HG03060 (cell line): ENCODE measurements around the gene LIN37.
A peak's percentile ranks its signal among the peaks of the same experiment; 100 is the strongest.
"Not testable (repeated sequence)": the region's sequence is repeated elsewhere in the genome, so short reads cannot be mapped to it uniquely, and the experiment has no call there.

Source experiments
- ATAC-seq: cut with Tn5 transposase; IDR thresholded peaks from one replicate; pipeline ENCODE4 v1.9.1; 2021; ENCODE audit warnings: low read depth, moderate number of reproducible peaks; ENCODE audit not compliant: unreplicated experiment

Gene LIN37

DNA sequence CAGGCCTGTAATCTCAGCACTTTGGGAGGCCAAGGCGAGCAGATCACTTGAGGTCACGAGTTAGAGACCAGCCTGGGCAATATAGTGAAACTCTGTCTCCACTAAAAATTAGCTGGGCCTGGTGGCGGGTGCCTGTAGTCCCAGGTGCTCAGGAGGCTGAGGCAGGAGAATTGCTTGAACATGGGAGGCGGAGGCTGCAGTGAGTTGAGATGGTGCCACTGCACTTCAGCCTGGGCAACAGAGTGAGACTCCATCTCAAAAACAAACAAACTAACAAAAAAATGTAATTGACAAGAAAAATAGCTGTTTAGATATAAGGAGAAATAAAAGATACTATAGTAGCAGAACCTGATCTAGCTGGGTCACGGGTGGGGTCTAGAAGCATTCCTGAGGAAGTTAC lies 24.0 kb downstream of the LIN37 start:
- ATAC-seq = not testable (repeated sequence)

DNA sequence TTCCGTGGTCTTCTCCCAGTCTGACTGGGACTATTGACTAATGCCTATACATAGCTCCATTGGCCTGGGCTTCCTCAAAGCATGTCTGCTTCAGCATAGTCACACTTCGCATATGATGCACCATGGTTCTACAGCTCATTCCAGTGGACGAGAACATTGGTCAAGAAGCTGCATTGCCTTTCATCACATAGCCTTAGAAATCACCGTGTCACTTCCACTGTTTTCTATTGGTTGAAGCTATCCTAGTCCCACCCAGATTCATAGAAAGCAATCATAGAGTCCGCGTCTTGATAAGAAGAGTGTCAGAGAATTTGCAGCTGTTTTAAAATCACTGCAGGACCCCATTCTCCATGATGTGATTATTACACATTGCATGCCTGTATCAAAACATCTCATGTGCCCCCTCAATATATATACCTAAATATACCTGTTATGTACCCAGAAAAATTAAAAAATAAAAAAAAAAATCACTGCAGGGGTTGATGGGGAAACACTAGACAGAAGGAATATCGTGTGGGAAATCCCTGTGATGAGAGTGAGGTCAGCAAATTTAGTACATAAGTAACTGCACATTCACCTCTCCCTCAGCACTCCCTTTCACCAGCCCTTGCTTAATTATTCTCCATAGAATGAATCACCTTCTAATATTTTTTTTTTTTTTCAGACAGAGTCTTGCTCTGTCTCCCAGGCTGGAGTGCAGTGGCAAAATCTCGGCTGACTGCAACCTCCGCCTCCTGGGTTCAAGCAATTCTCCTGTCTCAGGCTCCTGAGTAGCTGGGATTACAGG lies 24.8 kb downstream of the LIN37 start:
- ATAC-seq = no peak

DNA sequence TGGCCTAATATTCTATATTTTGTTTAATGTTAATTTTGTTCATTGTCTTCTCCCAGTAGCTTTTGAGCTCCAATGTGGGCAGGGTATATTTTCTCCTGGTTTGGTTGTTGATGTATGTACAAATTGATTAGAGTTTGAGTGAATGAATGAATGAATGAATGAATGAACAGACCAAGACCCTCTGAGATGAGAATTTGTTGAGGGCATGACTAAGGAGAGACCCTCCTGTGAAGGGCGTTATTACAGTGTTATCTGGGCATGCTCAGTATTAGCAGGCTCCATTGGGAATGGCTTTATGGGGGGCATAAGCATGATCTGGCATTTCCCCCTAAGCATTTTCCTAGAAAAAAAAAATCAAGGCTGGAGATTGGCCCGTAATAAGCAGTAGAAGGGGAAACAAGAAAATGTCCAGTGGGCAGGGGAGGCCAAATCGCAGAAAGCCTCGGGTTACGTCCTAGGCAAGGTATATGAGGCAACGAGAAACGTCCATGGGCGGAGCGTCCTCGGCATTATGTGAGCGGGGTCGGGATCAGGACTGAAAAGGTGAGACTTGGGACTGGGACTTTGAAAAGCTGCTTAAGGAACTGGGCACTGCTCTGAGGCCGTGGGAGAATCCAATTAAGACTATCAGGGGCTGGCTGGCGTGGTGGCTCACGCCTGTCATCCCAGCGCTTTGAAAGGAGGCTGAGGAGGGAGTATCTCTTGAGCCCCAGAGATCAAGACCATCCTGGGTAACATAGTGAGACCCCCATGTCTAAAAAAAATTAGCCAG lies 26.1 kb downstream of the LIN37 start:
- ATAC-seq = no peak

DNA sequence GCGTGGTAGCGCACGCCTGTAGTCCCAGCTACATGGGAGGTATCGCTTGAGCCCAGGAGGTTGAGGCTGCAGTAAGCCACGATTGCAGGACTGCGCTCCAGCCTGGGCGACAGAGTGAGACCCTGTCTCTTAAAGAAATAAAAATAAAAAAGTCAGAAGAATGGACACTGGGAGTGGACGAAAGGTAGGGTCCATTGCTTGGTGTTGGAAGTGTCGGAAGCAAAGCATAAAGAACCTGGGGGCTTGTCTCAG lies 26.6 kb downstream of the LIN37 start:
- ATAC-seq = no peak

DNA sequence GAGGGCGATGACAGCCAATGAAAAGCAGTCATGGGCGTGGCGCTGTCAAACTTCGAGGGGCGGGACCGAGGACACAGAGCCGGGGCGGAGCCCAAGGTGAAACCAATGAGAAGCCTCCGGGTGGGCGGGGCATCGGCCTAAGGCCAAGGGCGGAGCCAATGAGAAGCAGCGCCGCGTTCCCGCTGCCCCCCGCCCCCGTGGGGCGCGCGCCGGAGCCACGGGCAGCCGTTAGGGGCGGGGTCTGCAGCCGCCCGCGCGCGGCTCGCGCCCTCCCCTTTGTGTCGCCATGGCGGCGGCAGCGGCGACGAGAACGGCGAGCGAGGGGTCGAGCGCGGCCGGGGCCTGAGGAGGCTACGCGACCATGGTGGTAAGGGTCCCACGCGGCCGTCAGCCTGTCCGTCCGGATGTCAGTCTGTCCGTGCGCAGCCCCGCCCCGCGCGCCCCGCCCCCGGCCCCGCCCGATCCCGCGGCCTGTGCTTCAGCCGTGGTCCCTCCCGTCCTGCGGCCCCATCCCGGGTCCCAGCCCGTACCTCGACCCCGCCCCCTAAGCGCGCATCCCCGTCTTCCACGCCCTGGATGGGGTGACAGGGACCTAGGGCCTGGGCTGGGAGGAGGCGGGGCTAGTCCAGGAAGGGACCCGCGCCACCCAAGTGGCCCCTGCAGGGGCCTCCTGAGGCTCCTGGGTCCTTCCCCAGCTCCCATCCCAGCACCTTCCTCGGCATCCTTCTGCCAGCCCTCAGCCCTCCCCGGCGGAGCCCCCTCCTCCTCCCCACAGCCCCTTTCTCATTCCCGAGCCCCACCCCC lies 27.1 kb downstream of the LIN37 start, which contains the start of gene ARHGAP33:
Gene ARHGAP33 (plus strand): TSS at position 267 of the 804 bp plus-strand sequence. CDS start 95 bp downstream, at position 362.
- ATAC-seq = peak; percentile 88

DNA sequence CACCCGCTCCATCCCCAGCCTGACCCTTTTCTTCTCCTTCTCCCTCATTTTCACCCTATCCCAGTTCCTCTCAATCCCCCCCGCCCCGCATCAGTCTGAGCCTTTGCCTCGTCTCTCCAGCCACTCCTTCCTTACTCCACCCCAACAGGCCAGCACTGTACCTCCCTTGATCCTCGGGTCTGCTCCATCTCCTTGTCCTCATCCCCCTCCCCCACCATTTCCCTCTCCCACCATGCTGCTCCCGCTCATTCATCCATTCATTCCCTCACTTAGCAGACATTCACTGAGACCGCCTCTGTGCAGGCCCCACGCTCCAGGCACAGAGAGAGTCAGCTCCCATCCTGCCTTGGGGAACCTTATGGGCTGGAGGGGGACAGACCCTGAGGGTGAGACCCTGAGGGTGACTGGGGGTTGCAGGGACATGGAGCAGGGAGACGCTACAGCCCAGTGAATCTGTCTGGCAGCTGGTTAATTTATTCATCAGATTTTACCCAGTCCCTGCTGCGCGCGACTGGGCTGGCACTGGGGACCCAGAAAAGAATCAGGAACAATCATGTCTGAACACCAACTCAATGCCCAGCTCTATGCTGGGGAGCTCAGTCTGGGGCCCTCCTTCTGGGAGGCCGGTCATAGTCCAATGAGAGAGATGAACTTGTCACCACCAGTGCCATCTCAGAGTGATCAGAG lies 27.9 kb downstream of the LIN37 start:
- ATAC-seq = no peak

DNA sequence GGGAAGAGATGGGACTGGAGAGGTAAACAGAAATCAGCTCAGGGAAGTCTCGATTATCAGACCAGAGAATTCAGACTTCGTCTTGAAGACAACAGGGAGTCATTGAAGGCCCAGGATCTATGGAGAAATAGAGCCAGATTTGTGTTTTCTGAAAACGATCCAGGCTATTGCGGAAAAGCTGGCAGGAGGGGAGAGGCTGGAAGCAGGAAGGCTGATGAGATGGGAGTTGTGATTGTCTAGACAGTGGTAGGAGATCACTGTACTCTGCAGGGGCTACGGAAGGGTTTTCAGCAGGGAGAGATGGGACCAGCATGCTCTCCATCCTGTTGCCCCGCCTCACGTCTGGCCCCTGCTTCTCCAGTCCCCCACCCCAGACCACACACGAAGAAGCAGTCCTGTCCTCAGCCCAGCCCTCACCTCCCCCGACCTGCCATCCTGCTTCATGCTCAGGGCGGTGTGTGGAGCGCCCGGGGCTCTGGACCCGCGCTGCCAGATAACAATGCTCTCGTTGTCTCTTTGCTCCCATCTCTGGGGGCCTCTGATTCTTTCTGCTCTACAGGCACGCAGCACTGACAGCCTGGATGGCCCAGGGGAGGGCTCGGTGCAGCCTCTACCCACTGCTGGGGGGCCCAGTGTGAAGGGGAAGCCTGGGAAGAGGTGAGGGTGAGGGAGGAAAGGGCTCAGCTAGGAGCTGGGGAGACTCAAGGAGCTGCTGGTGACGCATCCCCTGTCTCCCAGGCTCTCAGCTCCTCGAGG lies 28.9 kb downstream of the LIN37 start:
- no peak for ATAC-seq

DNA sequence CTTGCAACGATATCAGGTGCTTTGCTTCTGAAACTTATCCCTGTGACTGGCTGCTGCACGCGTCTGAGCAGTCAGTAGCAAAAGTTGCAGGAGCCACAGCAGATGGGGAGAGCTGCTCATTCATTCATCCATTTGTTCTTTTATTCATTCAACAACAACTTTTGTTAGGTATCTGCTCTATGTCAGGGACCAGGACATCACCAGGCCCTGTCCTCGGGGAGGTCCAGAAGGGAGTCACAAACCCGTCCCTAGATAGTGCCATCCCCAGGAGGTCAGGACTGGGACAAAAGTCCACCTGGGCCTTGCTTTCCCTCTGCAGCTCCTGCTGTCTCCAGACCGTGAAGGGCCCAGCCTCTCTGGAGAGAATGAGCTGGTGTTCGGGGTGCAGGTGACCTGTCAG lies 29.6 kb downstream of the LIN37 start:
- ATAC-seq = no peak

DNA sequence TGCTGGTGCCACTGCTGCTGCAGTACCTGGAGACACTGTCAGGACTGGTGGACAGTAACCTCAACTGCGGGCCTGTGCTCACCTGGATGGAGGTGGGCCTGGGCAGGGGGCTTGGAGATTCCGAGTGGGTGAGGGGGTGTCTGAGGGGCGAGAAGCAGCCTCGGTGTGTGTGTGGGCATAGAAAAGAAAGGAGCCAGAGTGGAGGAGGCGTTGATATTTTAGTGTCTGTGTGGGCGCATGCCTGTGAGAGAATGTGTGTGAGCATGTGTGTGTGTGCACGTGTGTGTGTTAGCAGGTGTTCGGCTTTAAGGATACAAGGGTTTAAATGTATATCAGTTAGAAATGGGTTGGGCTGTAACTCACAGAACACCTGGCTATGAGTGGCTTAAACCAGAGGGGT lies 30.7 kb downstream of the LIN37 start:
- ATAC-seq = no peak

DNA sequence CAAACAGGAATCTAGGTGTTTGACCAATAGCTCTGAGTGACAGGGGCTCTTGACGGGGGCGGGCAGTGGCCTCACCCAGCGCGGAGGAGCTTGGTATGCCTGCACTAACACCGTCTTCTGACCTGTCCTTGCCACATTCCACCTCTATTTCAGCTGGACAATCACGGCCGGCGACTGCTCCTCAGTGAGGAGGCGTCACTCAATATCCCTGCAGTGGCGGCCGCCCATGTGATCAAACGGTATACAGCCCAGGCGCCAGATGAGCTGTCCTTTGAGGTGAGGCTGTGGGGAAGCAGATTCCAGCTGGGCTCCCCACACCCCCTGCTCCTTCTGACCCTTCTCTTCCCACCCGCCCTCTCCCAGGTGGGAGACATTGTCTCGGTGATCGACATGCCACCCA lies 31.7 kb downstream of the LIN37 start:
- no peak for ATAC-seq

DNA sequence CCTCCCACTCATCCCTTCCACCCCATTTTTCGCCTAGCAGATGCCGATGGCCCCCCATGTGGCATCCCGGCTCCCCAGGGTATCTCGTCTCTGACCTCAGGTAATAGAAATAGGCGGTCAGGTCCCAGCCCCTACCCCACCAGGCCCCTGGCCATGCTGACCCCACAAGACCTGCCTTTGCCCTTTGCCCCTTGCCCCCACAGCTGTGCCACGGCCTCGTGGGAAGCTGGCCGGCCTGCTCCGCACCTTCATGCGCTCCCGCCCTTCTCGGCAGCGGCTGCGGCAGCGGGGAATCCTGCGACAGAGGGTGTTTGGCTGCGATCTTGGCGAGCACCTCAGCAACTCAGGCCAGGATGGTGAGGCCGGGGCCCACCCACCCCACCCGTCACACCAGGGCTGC lies 32.3 kb downstream of the LIN37 start:
- ATAC-seq = no peak

DNA sequence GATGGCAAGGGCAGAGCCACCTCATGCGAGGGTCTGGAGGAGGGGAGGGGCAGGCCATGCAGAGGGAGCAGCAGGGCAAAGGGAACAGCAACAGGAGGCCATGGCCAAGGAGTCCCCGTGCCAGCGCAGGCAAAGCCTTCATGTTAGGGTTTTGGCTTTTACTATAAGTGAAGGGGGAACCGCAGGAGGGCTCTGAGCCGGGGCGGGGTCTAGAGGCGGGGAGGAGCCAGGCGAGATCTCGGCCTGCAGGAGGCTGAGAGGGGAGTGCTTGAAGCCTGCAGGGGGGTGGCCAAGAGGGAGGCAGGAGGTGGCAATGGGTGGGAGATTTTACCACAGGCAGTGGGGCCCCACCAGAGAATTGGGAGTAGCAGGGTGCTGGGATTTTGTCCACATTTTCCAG lies 33.3 kb downstream of the LIN37 start:
- no peak for ATAC-seq

DNA sequence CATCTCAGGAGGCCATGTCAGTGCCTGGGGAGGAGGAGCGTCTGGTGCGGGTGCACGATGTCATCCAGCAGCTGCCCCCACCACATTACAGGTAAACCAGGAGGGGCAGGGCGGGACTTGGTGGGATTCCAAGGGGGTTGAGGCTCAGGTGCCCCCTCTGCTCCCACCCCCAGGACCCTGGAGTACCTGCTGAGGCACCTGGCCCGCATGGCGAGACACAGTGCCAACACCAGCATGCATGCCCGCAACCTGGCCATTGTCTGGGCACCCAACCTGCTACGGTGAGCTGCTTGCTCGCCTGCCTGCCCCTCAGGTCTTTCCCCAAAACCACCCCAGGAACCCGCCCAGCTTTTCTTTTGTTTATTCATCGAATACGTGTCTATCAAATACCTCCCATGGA lies 34.2 kb downstream of the LIN37 start:
- no peak for ATAC-seq

DNA sequence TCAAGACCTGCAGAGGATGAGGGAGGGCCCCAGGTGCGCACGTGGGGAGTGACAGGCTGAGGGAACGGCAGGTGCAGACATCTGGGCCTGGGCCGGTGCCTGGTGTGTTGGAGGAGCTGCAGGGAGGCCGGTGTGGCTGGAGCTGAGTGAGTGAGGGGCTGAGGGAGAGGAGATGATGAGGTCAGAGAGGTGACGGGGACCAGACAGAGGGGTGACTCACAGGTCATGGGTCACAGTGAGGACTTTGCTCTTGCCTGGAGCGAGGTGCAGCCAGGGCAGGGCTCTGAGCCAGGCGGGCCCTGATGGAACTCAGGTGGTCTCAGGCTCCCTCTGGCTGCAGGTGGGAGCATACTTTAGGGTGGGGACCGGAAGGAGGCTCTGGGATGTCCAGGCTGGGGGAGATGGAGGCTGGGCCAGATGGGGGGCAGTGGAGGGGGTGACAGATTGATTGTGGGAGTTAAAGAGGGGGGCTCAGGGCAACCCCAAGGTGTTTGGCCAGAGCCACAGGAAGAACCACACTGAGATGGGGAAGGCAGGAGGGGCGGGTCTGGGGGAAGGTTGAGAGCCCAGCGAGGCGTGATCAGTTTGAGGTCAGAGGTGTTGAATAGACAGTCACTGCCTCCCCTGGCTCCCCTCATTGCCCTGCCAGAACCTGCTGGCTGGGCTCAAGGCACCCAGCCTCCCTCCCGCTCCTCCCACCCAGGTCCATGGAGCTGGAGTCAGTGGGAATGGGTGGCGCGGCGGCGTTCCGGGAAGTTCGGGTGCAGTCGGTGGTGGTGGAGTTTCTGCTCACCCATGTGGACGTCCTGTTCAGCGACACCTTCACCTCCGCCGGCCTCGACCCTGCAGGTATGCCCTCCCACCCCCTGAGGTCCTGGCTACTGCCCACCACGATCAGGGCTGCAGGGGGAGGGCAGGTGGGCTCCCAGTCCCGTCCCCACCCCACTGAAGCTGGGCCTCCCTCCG lies 35.4 kb downstream of the LIN37 start:
- no peak for ATAC-seq

DNA sequence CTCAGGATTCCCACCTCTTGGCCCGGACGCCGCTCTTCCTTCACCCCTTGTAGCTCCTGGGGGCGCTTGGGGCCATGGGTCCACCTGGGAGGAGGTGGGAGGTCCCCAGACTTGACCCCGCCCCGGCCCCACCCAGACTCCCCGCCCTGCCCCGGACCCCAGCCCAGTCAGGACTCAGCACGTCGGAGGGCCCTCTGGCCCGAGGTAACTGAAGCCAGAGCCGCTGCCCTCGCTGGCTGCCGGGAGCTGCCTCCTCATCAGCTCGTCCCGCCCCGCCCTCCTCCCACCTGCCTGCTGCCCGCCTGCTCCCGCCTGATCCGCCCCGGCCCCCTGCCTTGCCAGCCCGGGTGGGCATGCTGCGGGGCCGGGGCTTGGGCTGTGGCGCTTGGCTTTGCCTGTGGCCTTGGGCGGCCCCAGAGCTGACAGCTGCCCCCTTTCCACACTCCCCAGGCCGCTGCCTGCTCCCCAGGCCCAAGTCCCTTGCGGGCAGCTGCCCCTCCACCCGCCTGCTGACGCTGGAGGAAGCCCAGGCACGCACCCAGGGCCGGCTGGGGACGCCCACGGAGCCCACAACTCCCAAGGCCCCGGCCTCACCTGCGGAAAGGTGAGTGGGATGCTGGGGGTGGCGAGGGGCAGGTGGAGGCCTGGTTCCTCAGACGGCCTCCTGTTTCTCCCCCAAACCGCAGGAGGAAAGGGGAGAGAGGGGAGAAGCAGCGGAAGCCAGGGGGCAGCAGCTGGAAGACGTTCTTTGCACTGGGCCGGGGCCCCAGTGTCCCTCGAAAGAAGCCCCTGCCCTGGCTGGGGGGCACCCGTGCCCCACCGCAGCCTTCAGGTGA lies 36.3 kb downstream of the LIN37 start:
- ATAC-seq = no peak

DNA sequence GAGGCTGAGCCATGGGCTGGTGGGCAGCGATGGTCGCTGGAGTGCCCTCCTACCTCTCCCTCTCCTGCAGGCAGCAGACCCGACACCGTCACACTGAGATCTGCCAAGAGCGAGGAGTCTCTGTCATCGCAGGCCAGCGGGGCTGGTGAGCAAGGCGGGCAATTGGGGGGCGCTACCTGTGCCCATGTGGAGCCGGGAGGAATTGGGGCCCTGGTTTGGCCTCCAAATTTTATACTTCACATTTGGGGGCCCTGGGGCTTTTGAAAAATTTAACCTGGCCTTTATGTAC lies 36.9 kb downstream of the LIN37 start:
- ATAC-seq = no peak

DNA sequence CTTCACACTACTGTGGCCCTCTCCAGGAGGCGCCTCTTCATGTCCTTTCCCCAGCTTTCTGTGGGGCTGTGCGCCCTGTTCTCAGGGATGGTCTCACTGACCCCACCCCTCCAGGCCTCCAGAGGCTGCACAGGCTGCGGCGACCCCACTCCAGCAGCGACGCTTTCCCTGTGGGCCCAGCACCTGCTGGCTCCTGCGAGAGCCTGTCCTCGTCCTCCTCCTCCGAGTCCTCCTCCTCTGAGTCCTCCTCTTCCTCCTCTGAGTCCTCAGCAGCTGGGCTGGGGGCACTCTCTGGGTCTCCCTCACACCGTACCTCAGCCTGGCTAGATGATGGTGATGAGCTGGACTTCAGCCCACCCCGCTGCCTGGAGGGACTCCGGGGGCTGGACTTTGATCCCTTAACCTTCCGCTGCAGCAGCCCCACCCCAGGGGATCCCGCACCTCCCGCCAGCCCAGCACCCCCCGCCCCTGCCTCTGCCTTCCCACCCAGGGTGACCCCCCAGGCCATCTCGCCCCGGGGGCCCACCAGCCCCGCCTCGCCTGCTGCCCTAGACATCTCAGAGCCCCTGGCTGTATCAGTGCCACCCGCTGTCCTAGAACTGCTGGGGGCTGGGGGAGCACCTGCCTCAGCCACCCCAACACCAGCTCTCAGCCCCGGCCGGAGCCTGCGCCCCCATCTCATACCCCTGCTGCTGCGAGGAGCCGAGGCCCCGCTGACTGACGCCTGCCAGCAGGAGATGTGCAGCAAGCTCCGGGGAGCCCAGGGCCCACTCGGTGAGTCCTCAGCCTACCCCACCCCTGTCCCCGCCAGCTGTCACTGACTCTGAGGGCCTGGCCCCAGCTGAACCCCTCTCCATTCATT lies 38.2 kb downstream of the LIN37 start:
- ATAC-seq = no peak
